Peyer's patch (tissue), 4 donors: Measurements from ENCODE around the gene GADD45A.

Source experiments
- POLR2A ChIP-seq, 2 donors: fragments of 450-650 bp; IDR thresholded peaks; one replicate each; pipeline ENCODE4 v1.5.1; 2017; ENCODE audit warnings: antibody characterized with exemption in 2 of 2, mild to moderate bottlenecking in 2 of 2, moderate library complexity in 2 of 2
- TF ChIP-seq, protein P1 (sequence below), 6 experiments: fragments of 450-650 bp in 4 of 6; fragments of 200-600 bp in 2 of 6; sonication (generic) in 1 of 6; IDR thresholded peaks; one replicate each; pipeline ENCODE4 v1.5.1; 2017 to 2019; ENCODE audit warnings: antibody characterized with exemption in 6 of 6, mild to moderate bottlenecking in 3 of 6, moderate library complexity in 1 of 6

DNA sequence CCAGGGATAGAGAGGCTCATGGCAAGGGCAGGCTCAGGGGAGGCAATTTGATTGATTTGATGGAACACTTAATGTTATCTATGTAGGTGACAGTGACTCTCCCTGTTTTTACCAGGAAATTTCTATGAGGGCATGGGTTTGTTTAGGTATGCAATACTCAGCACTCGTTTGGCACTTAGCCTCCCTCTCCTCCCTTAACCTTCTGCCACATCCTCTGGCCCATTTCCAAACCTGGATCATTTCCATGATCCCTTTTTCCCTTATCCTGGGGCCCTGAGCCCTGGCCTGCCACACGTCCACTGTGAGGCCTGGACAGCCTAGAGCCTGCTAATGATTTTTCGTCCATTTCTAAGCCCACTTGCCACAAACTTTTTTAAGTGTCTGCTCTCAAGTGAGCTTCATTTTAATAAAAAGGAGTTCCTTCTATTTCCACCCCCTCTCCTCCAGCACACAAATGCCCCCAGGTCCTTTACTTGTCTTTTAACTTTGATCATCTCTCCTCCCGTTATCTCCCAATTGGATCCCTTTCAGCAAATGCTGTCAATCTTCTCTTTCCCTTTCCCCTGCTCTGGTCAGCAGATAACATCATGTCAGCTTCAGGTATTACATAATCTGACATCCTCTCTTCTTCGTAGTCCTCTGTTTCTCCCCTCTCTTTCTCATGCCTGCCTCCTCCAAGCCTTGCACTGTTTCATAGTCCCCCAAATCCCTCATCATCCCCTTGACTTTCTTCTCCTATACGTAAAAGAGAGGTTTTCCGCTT lies 37.8 kb upstream of the GADD45A start:
- TF ChIP-seq, protein P1, sequence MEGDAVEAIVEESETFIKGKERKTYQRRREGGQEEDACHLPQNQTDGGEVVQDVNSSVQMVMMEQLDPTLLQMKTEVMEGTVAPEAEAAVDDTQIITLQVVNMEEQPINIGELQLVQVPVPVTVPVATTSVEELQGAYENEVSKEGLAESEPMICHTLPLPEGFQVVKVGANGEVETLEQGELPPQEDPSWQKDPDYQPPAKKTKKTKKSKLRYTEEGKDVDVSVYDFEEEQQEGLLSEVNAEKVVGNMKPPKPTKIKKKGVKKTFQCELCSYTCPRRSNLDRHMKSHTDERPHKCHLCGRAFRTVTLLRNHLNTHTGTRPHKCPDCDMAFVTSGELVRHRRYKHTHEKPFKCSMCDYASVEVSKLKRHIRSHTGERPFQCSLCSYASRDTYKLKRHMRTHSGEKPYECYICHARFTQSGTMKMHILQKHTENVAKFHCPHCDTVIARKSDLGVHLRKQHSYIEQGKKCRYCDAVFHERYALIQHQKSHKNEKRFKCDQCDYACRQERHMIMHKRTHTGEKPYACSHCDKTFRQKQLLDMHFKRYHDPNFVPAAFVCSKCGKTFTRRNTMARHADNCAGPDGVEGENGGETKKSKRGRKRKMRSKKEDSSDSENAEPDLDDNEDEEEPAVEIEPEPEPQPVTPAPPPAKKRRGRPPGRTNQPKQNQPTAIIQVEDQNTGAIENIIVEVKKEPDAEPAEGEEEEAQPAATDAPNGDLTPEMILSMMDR (IDR thresholded peaks at IDR 0.05): no peak
- TF ChIP-seq POLR2A (IDR thresholded peaks at IDR 0.05): no peak
